Right renal pelvis (tissue), 4 donors: ENCODE data around the gene PMEL. TPM values are rescaled to one million over a fixed set of nuclear protein-coding genes. Genes with fewer than 3 reads are reported as not detected.
"Not testable (repeated sequence)": the region's sequence is repeated elsewhere in the genome, so short reads cannot be mapped to it uniquely, and the experiment has no call there.

Experiments used
- DNase-seq, 4 donors: peaks; one replicate each; pipeline ENCODE4 v3.0.0-alpha.2; 2013; ENCODE audit warnings: low read depth in 4 of 4, low spot score in 3 of 4, missing footprints in 1 of 4
- polyA plus RNA-seq, 4 donors: library from polyadenylated mRNA; unstranded; fragments of 120-200 nt; gene quantifications; one replicate each; pipeline ENCODE4 v1.2.1, GENCODE V29; 2013; ENCODE audit not compliant: insufficient read length in 4 of 4

The PMEL gene
- polyA plus RNA-seq, 4 donors, result 2.1 to 3.5 (median 3.1) TPM

DNA sequence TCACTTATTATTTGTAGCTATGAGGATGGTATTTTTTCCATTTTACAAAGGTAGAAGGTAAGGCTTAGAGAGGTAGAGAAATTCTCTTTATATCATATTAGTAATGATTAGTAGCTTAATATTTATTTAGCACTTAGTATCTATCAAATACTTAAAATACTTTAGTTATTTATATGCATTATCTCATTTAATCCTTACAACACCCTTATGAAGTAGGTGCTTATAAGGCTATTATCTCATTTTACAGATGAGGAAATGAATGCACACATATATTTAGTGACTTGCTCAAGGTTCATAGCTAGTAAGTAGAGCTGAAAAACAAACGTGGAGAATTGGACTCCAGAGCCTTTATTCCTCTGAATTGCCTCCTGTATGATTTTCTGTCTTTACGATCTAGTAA is 19.0 kb upstream of the PMEL start:
- no peak for DNase-seq

DNA sequence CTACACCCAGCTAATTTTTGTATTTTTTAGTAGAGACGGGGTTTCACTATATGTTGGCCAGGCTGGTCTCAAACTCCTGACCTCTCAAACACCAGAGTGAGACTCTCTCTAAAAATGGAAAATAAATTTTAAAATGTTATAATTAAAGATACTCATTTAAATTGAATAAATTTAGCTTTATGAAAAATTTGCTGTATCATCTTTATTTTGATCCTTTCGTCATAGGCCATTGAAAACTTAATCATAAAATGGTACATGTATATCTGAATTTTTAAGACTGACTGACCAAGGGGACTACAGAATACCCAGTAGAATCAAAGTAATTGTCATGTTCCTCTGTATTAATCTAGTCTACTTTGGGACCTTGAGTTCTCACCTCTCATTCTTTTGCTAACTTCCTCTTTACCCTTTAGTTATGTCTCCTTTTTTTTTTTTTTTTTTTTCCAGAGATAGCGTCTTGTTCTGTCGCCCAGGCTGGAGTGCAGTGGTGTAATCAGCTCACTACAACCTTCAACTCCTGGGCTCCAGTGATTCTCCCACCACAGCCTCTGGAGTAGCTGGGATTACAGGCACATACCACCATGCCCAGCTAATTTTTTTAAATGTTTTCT is 17.5 kb upstream of the PMEL start:
- no peak for DNase-seq

DNA sequence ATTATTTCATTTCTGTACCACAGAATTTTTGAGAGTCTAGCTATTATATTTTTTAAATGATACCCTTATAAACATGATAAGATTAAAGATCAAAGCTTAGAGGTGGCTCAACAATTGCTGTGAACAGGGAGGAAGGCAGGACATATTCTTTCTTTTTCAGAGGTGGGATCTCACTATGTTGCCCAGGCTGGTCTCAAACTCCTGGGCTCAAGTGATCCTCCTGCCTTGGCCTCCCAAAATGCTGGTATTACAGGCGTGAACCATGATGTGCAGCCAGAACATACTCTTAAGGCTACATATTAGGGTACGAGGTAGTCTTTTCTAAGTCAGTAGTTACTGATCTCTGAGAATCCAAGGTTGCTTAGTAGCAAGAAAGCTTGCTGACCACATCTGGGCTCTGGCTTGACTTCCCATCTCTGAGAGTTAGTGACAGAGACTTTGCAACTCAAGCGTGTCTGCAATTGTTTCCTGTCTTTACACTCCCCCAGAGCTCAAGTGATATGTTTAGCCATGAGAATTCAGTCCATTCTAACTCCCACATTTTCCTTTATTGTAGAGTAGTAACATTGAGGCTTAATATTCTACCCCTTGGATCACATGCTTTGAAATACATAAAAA is 16.6 kb upstream of the PMEL start:
- DNase-seq, result no peak

DNA sequence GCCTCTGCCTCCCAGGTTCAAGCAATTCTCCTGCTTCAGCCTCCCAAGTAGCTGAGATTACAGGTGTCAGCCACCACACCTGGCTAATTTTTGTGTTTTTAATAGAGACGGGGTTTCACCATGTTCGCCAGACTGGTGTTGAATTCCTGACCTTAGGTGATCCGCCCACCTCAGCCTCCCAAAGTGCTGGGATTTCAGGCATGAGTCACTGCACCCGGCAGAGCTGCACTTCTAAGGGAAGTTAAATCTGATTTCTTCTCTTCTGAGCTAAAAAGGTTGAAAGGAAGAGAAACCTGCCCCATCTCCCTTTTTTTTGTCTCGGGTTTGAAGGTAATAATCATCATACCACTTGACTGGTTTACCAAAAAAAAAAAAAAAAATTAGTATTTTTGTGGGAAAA is 16.0 kb upstream of the PMEL start:
- DNase-seq, result not testable (repeated sequence)

DNA sequence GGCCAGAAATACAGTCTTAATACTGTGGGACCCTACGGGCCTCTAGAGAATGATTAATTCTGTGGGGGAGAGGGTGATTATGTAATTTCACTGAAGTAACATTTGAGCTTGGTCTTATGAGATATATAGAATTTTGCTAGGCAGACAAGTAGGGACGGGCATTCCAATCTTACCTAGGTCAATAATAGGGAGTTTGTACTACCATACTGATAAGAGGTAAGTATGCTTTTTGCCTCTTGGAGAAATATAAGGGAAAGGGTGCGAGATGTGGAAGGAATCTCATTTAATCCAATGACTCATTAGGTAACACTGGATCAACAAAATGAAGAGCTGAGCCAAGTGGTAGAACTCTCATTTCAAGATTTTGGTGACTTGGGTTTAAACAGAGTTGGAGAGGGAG is 13.2 kb upstream of the PMEL start:
- no peak for DNase-seq

DNA sequence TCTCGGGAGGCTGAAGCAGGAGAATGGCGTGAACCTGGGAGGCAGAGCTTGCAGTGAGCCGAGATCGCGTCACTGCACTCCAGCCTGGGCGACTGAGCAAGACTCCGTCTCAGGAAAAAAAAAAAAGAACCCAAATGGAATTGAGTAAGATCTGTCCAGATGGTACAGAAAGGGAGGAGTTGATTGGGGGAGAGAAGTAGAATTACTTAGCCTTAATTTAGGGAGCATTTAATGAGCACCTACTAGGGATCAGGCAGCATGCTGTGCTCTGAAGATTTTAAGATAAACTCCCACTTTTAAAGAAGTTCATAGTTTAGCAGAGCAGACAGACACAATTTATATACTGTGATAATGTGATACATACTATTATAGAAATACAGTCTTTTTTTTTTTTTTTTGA is 12.6 kb upstream of the PMEL start:
- no peak for DNase-seq

DNA sequence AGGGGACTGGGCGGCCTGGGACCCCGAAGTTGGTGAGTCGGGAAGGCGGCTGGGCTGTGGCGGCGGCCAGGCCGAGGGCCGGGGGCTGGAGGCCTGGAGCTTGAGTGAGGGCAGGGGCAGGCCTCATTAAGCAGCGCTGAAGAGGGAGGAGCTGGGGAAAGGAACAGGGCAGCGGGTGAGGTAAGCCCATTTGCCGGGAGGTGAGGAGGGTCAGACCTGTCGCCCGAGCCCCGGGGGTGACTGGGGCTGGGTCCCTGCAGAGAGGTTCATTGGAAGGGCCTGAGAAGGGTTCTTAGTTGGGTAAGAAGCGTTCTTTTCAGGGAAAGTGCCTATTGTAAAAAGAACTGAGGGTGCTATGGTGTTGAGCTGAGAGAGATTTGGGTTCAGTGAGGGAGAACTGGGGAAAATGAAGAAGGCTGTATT is 8.5 kb upstream of the PMEL start:
- DNase-seq, result peak in 1 of 4 donors; percentile 41

DNA sequence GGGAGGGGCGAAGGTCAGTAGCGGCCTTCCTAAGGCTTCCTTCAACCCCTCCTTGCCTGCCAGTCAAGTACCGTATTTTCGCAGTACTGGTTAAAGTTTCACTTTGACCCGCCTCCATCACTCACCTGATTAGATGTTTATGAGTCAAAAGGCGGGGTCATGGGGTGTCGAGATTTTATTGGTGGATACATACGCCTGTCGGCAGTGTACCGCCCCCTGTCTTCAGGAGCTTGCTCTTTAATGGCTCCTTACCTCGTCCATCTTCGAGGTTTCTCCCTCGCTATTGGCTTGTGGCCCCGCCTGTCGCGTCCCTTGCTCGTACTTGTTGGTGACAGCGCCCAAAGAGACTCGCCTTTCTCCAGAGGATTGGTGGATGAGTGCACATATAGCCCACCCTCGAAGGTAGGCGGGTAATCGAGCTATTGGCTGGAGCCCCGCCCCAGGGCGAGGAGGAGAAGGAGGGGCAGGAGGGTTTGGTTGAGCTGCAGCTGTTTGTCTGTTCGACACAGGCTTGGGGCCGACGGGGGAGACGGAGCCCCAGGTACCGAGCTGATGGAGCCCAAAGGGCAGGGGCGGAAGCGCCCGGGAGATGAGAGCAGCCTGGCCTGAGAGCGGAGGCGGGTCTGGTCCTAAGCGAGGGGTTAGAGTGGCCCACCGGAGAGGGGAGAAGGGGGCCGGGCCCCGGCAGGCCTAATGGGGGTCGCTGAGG is 7.9 kb upstream of the PMEL start, which contains the start of gene RAB5B:
TSS of gene RAB5B (plus strand) at position 480 of the 709 bp plus-strand sequence. CDS start 12,883 bp downstream, outside the sequence.
- DNase-seq, result peak; percentile 98 to 100 (median 99)

DNA sequence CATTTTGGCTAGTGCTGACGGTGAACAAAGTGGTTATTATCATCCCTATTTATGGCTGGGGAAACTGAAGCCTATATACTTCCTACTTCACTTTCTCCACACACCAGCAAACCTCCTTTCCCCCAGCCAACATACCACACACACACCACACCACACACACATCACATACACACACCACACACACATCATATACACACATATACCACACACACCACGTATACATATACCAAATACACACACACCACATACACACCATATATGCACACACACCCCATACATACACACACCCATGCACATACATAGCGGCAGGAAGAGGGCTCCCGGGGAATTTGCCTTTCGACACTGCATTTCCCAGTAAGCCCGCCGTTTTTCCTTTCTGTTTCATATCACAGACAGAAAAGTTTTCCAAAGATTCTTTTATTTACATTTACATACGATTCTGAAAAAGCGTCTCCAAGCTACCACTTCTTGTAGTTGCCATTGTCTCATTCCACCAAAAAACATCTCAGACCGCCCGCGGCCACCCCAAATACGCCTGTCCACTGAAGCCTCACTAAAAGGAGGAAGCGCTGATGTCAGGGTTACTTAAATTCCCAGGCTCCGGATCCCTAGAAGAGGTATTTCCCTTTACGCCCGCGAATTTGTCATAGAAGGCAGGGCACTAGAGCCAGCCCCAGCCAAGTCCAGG is 7.2 kb upstream of the PMEL start:
- DNase-seq, result no peak

DNA sequence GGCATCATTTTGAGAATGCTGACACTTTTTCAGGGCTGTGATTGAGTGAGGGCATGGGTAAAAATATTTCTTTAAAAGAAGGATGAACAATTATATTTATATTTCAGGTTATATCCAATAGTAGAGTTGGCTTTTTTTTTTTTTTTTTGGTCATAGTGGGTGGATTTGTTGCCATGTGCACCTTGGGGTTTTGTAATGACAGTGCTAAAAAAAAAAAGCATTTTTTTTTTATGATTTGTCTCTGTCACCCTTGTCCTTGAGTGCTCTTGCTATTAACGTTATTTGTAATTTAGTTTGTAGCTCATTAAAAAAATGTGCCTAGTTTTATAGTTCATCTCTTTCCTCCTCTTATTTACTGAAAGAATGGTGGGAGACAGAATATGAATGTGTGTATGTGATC is 6.6 kb upstream of the PMEL start:
- no peak for DNase-seq

DNA sequence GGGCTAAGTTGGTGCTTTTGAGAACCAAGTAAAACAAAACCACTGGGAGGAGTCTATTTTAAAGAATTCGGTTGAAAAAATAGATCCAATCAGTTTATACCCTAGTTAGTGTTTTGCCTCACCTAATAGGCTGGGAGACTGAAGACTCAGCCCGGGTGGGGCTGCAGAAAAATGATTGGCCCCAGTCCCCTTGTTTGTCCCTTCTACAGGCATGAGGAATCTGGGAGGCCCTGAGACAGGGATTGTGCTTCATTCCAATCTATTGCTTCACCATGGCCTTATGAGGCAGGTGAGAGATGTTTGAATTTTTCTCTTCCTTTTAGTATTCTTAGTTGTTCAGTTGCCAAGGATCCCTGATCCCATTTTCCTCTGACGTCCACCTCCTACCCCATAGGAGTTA is 6.2 kb upstream of the PMEL start:
- no peak for DNase-seq

DNA sequence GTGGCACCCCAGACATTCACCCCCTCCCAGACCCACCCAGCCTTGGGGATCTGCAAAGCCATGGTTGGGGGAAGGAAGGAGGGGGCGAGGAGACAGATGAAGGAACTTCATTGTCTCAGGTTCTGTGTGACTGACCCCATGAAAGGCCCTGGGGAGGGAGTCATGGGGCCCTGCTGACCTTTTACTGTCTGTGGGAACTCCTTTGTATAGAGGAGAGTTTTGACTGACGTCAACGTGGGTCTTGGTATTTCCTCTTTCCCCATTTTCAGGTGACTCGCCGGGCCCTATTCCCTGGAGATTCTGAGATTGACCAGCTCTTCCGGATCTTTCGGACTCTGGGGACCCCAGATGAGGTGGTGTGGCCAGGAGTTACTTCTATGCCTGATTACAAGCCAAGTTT is 4.9 kb upstream of the PMEL start:
- no peak for DNase-seq

DNA sequence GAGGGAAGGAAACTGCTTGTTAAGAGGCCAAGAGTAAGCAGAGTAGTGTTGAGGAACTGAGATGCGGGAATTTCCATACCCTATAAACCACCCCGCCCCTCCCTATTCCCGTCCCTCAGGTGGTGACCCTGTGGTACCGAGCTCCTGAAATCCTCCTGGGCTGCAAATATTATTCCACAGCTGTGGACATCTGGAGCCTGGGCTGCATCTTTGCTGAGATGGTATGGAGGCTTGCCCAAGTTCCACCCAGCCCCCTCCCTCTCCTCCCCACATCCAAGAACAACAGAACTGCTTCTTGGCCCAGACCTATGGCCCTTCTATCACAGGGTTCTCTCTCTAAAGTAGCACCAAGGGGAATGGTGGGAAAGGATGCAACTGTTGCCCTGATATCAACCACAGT is 3.5 kb upstream of the PMEL start:
- no peak for DNase-seq

DNA sequence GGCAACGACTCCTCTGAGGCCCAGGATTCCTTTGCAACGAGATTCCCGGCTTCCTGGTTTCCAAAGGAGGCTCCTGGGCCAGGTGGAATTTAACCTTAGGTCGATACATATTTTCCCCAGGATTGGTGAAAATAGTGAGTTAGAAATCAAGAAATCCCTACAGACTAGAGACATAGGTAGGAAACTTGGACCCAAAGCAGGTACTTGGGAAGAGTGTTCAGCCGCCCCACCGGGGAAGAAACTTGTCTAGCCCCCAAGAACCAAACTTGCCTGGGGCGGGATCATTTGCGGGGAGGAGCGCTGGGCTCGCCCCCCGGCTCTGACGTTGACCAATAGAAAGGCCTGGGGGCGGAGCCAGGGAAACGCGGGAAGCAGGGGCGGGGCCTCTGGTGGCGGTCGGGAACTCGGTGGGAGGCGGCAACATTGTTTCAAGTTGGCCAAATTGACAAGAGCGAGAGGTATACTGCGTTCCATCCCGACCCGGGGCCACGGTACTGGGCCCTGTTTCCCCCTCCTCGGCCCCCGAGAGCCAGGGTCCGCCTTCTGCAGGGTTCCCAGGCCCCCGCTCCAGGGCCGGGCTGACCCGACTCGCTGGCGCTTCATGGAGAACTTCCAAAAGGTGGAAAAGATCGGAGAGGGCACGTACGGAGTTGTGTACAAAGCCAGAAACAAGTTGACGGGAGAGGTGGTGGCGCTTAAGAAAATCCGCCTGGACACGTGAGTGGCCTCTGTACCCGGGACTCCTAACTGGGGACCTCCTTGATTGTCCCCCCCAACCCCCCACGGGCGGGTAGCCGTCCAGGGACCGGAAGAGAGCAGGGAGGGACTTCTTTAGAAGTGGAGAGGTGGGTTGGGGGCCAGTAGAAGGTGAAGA is 803 bp upstream of the PMEL start, which contains the start of gene CDK2:
TSS of gene CDK2 (plus strand) at position 423 of the 874 bp plus-strand sequence. CDS start at position 602, 179 bp downstream.
- DNase-seq, result peak; percentile 80 to 85 (median 83)

DNA sequence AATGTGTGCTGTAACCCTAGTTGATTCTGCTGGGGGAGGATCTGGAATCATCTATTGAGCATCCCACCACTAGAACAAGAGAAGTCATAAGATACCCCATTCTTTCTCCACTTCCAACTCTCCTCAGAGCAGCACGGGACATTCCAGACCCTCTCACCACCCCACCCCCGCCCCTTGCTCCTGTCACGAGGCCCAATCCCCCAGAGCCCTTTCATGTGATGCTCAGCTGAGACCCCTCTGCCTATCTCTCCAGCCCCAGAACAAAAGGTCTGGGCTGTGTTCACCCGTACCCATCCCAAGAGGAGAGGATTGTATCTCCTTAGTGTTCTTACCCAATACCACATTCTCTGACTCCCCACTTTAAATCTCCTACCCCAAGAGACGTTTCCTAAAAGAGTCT is 602 bp downstream of the PMEL start:
- DNase-seq, result no peak

DNA sequence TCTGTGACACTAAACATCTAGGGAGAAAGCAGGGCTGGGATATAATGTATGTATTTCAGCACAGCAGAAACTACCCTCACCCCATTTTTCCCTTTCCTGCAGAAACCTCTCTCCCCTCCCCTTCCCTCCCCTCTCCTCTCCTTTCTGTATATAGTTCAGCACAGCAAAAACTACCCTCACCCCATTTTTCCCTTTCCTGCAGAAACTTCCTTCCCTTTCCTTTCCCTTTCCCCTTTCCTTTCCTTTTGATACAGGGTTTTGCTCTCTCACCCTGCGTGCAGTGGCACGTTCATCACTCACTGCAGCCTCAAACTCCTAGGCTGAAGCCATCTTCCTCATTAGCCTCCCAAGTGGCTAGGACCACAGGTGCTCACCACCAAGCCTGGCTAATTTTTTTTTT is 2.1 kb downstream of the PMEL start:
- DNase-seq, result no peak

DNA sequence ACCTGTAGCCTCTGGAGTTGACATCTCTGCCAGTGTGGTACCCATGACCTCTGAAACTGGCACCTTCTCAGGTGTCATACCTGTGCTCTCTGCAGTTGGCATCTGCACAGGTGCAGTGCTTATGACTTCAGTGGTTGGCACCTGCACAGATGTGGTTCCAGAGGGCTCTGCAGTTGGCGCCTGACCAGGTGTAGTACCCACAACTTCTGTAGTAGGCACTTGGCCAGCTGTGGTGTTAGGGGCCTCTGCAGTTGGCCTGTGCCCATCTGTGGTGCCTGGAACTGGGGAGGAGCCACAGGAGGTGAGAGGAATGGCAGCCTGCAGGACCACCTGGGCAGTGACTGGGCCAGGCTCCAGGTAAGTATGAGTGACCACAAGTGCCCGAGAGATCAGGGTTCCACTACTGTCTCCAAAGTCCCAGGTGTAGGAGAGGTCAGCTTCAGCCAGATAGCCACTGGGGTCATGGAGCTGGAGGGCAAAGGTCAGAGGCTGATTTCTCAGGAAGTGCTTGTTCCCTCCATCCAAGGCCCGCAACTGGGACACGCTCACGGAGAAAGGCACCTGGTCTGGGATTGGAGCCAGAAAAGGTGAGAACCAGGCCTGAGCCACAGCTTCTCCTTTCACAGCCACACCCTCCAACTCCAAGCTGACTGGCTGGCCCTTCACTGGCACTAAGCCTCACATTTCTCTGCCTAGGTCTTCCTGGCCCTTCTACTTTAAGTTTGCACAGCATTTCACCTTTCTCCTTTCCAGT is 8.6 kb downstream of the PMEL start:
- no peak for DNase-seq

DNA sequence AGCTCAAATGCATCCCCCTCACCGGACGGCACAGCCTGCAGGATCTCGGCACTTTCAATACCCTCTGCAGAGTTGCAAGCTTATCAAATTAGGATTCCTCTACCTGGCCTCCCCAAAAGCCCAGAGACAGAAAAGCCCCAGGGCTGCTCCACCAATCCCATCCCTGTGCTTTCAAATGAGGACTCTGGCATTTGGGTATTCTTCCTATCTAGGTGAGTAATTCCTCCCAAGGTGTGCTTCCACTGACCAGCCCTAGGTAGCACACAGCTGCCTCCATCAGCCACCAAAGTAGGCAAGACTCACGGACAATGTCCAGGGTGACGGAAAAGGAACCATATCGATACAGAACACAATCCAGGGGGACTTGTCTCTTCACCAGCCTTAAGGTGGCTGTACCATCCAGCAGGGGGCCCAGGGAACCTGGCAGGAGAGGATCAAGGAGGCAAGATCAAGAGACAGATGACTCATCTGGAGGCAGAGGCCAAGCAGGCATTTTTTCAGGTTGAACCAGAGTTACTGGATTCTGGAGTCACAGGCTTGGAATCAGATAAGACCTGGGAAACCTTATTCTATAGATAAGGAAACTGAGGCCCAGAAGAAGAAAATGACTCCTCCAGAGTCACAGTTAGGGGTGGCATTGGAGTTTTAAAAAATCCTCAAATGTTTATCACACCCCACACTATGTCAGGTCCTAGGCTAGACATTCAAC is 9.9 kb downstream of the PMEL start:
- DNase-seq, result no peak

DNA sequence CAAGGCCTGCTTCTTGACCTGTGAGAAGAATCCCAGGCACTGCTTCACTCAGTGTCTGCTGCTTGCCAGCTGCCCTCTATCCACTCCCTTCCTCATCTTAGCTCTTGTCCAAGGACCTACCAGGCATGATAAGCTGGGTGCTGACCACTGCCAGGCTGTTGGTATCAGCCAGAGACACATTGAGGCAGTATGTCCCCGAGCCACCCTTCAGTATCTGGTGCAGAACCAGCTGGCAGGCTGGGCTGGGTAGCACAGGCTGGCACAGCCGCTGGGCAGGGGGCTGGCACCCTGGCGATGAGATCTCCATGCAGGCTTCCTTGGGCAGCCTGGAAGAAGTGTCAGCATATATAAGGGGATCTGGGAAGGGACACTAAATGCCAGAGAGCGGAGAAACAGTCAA is 10.5 kb downstream of the PMEL start:
- DNase-seq, result no peak
